Fibroblast of the aortic adventitia (primary cell): Measurements from ENCODE around the gene AGA. TPM values are rescaled to one million over a fixed set of nuclear protein-coding genes. Genes with fewer than 3 reads are reported as not detected.
A peak's percentile ranks its signal among the peaks of the same experiment; 100 is the strongest.

Source experiments
- DNase-seq: peaks from one replicate; pipeline ENCODE4 v3.0.0-alpha.2; 2010; ENCODE audit warnings: low read depth
- H3K4me3 ChIP-seq: 2 replicates; pipeline ENCODE4 v1.5.1; 2011; ENCODE audit warnings: low read depth, mild to moderate bottlenecking, control low read depth, low read length, moderate library complexity
- CTCF ChIP-seq: IDR thresholded peaks from 2 replicates; pipeline ENCODE4 v1.5.1; 2011; ENCODE audit warnings: mild to moderate bottlenecking, low read length, control low read depth, inconsistent platforms; ENCODE audit not compliant: insufficient read depth
- total RNA-seq: library from RNA; depleted of rRNA; stranded (reverse); fragments of >200 nt; gene quantifications from 2 replicates; pipeline ENCODE4 v1.2.3, GENCODE V29; 2012; ENCODE audit warnings: low replicate concordance

The AGA gene
- total RNA-seq, 1 donor, result 39.0 TPM

- no peak overlapping the region for H3K4me3 ChIP-seq
- DNase-seq, result peak; percentile 88
- TF ChIP-seq CTCF, result no peak
Observed at GRCh38 chr4:177484613-177485021, 42.4 kb upstream of the AGA start.

- no peak overlapping the region for H3K4me3 ChIP-seq
- DNase-seq, result no peak
- TF ChIP-seq CTCF, result no peak
Observed at GRCh38 chr4:177483760-177484159, 41.5 kb upstream of the AGA start.

GRCh38 chr4:177483271-177483670 is 41.0 kb upstream of the AGA start:
- peak; percentile 28 for DNase-seq
- no peak overlapping the region for H3K4me3 ChIP-seq
- no peak for TF ChIP-seq CTCF

- DNase-seq, result no peak
- TF ChIP-seq CTCF, result no peak
Observed at GRCh38 chr4:177482367-177482766, 40.1 kb upstream of the AGA start.

GRCh38 chr4:177480795-177481194 is 38.6 kb upstream of the AGA start:
- peak; percentile 38 for DNase-seq
- no peak overlapping the region for H3K4me3 ChIP-seq
- TF ChIP-seq CTCF, result no peak

More at GRCh38 chr4:177482367-177482766, 40.1 kb upstream of the AGA start:
- H3K4me3 ChIP-seq, result no peak overlapping the region

- no peak for DNase-seq
Observed at GRCh38 chr4:177479063-177479462, 36.8 kb upstream of the AGA start.

More at GRCh38 chr4:177479063-177479462, 36.8 kb upstream of the AGA start:
- no peak for TF ChIP-seq CTCF
- H3K4me3 ChIP-seq, result no peak overlapping the region
